Ishikawa (cell line): Measurements from ENCODE around the gene JARID2.

Experiments used
- CEBPB ChIP-seq: IDR thresholded peaks from 2 replicates; pipeline ENCODE4 v1.6.1; 2012
- RAD21 ChIP-seq: IDR thresholded peaks from 2 replicates; pipeline ENCODE4 v1.6.1; 2012; ENCODE audit warnings: low read depth
- TF ChIP-seq, protein P1 (sequence below): IDR thresholded peaks from 2 replicates; pipeline ENCODE4 v1.6.1; 2012

DNA sequence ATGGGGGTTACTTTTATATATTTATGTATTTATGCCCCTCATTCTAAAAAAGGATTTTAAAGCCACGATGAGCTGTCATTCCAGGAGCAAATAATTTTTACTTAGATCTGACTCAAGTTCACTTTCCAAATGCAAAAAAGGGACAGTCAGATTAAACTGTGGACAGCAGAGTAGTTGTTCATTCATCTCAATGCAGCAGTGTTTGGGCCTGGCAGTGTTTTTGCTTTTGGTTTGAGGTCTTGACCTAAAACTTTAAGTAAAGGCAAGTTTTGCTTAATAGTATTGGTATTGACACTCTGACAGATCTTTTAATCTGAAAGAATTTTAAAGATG lies 13.9 kb downstream of the JARID2 start:
- no peak for TF ChIP-seq CEBPB
- TF ChIP-seq RAD21, result no peak
- TF ChIP-seq, protein P1, sequence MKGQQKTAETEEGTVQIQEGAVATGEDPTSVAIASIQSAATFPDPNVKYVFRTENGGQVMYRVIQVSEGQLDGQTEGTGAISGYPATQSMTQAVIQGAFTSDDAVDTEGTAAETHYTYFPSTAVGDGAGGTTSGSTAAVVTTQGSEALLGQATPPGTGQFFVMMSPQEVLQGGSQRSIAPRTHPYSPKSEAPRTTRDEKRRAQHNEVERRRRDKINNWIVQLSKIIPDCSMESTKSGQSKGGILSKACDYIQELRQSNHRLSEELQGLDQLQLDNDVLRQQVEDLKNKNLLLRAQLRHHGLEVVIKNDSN, result no peak
